GM23338 (cell line): ENCODE data around the gene PAQR5.

Source experiments
- CREB1 ChIP-seq: fragments of 250-450 bp; sonication (Bioruptor Pico); IDR thresholded peaks from 2 replicates; pipeline ENCODE4 v1.5.0; 2020; ENCODE audit warnings: low read depth, mild to moderate bottlenecking, moderate library complexity
- EZH2 ChIP-seq: fragments of 200-600 bp; sonication (generic); IDR thresholded peaks from one replicate; pipeline ENCODE4 v1.8.0; 2017; ENCODE audit warnings: antibody characterized with exemption, mild to moderate bottlenecking, low read depth; ENCODE audit not compliant: unreplicated experiment
- EZH2phosphoT487 ChIP-seq: fragments of 200-600 bp; sonication (generic); IDR thresholded peaks from one replicate; pipeline ENCODE4 v1.8.1; 2018; ENCODE audit warnings: antibody characterized with exemption; ENCODE audit not compliant: unreplicated experiment
- JUNB ChIP-seq: IDR thresholded peaks from one replicate; pipeline ENCODE4 v1.6.1; 2016; ENCODE audit warnings: antibody characterized with exemption; ENCODE audit not compliant: unreplicated experiment
- NANOG ChIP-seq: IDR thresholded peaks from 2 replicates; pipeline ENCODE4 v1.6.1; 2016; ENCODE audit warnings: antibody characterized with exemption, borderline replicate concordance
- POLR2AphosphoS5 ChIP-seq: IDR thresholded peaks from 2 replicates; pipeline ENCODE4 v1.6.1; 2016; ENCODE audit warnings: antibody characterized with exemption, low read depth
- TF ChIP-seq, protein P1 (sequence below): IDR thresholded peaks from one replicate; pipeline ENCODE4 v1.6.1; 2018; ENCODE audit warnings: antibody characterized with exemption; ENCODE audit not compliant: unreplicated experiment
- TF ChIP-seq, protein P2 (sequence below), 2 experiments: fragments of 200-600 bp in 1 of 2; sonication (generic) in 1 of 2; conservative IDR thresholded peaks; 2 replicates each; pipeline versions ENCODE4 v1.5.1 to v1.6.1; 2016 to 2017; ENCODE audit warnings: antibody characterized with exemption in 2 of 2, low read depth in 2 of 2, mild to moderate bottlenecking in 2 of 2, moderate library complexity in 1 of 2
- TF ChIP-seq, protein P3 (sequence below): IDR thresholded peaks from 2 replicates; pipeline ENCODE4 v1.6.1; 2016; ENCODE audit warnings: antibody characterized with exemption

DNA sequence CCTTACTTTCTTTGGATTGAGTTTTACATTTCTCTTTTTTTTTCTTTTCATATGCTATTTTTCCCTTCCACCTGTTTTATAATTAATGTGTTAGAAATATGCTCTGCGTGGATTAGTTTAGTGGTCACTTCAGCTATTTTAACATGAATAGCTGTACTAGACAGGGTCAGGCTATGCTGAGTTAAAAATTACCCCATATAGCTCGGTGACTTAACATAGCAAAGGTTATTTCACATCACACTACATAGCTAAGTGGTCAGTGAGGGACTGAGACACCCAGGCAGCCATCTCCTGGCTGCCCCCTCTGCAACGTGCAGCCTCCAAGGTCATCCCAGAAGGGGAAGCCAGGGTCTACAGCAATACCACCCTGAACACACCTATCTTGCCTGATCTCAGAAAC is 68.5 kb downstream of the PAQR5 start:
- TF ChIP-seq, protein P1, sequence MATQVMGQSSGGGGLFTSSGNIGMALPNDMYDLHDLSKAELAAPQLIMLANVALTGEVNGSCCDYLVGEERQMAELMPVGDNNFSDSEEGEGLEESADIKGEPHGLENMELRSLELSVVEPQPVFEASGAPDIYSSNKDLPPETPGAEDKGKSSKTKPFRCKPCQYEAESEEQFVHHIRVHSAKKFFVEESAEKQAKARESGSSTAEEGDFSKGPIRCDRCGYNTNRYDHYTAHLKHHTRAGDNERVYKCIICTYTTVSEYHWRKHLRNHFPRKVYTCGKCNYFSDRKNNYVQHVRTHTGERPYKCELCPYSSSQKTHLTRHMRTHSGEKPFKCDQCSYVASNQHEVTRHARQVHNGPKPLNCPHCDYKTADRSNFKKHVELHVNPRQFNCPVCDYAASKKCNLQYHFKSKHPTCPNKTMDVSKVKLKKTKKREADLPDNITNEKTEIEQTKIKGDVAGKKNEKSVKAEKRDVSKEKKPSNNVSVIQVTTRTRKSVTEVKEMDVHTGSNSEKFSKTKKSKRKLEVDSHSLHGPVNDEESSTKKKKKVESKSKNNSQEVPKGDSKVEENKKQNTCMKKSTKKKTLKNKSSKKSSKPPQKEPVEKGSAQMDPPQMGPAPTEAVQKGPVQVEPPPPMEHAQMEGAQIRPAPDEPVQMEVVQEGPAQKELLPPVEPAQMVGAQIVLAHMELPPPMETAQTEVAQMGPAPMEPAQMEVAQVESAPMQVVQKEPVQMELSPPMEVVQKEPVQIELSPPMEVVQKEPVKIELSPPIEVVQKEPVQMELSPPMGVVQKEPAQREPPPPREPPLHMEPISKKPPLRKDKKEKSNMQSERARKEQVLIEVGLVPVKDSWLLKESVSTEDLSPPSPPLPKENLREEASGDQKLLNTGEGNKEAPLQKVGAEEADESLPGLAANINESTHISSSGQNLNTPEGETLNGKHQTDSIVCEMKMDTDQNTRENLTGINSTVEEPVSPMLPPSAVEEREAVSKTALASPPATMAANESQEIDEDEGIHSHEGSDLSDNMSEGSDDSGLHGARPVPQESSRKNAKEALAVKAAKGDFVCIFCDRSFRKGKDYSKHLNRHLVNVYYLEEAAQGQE = no peak
- no peak for TF ChIP-seq EZH2
- TF ChIP-seq, protein P2, sequence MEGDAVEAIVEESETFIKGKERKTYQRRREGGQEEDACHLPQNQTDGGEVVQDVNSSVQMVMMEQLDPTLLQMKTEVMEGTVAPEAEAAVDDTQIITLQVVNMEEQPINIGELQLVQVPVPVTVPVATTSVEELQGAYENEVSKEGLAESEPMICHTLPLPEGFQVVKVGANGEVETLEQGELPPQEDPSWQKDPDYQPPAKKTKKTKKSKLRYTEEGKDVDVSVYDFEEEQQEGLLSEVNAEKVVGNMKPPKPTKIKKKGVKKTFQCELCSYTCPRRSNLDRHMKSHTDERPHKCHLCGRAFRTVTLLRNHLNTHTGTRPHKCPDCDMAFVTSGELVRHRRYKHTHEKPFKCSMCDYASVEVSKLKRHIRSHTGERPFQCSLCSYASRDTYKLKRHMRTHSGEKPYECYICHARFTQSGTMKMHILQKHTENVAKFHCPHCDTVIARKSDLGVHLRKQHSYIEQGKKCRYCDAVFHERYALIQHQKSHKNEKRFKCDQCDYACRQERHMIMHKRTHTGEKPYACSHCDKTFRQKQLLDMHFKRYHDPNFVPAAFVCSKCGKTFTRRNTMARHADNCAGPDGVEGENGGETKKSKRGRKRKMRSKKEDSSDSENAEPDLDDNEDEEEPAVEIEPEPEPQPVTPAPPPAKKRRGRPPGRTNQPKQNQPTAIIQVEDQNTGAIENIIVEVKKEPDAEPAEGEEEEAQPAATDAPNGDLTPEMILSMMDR (conservative IDR thresholded peaks at IDR 0.05; ENCODE audit: low read depth in 2 of 2) = no peak
- no peak for TF ChIP-seq NANOG
- TF ChIP-seq EZH2phosphoT487 = no peak
- no peak for TF ChIP-seq CREB1 (CRISPR knock-in tag)
- TF ChIP-seq POLR2AphosphoS5 = no peak
- TF ChIP-seq, protein P3, sequence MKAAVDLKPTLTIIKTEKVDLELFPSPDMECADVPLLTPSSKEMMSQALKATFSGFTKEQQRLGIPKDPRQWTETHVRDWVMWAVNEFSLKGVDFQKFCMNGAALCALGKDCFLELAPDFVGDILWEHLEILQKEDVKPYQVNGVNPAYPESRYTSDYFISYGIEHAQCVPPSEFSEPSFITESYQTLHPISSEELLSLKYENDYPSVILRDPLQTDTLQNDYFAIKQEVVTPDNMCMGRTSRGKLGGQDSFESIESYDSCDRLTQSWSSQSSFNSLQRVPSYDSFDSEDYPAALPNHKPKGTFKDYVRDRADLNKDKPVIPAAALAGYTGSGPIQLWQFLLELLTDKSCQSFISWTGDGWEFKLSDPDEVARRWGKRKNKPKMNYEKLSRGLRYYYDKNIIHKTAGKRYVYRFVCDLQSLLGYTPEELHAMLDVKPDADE = no peak
- no peak for TF ChIP-seq JUNB
